Heart left ventricle (tissue), 13 donors: Measurements from ENCODE around the gene HOMEZ.

Experiments used
- CTCF ChIP-seq, 12 donors: fragments of 200-600 bp; sonication (generic) in 4 of 12; IDR thresholded peaks; one replicate each; pipeline versions ENCODE4 v1.5.0 to v1.8.0; 2018 to 2022; ENCODE audit warnings: antibody characterized with exemption in 12 of 12, mild to moderate bottlenecking in 5 of 12
- POLR2A ChIP-seq, 2 donors: fragments of 450-650 bp; IDR thresholded peaks; one replicate each; pipeline ENCODE4 v1.6.1; 2017; ENCODE audit warnings: antibody characterized with exemption in 2 of 2, mild to moderate bottlenecking in 2 of 2, moderate library complexity in 2 of 2
- donor health status: ischemic (EF 13 %, LVEDD 7.1; RV severe dilation, severe dysfunction).
- donor health status: DM: no; HTN: yes; CAD: no.
- donor health status: DM: no; HTN: no; CAD: no.
- donor health status: ischemic (EF 25% LVEDD 6.9; RV normal size, moderate dysfunction).
- donor health status: ischemic (EF 25% LVEDD 5.7; RV mildly dilated, moderate dysfunction).
- donor health status: ischemic (EF 35%, LVEDD 5.7; RV mildly dilated, moderate dysfunction).
- donor health status: nonischemic (EF 11% LVEDD 7.7; RV severe dilation, severe dysfunction).
- donor health status: DM: yes; HTN: yes; CAD: no.
- donor health status: PGD.
- donor health status: ischemic (EF 29% LVEDD 5.4; RV normal size, mild dysfunction).
- donor health status: nonischemic (EF 23%, LVEDD 6.1; RV moderate dilation, normal function).

GRCh38 chr14:23249824-23250223 is 36.1 kb downstream of the HOMEZ start:
- TF ChIP-seq CTCF (IDR thresholded peaks at IDR 0.05) (no peak), POLR2A (IDR thresholded peaks at IDR 0.05) (no peak)
